Stimulated activated CD8-positive, alpha-beta memory T cell treated with anti-CD3 and anti-CD28 coated beads, Interleukin-7, amount 100 ng/mL, for 24 hours (primary cell): ENCODE data around the gene PLB1.
"Not testable (repeated sequence)": the region's sequence is repeated elsewhere in the genome, so short reads cannot be mapped to it uniquely, and the experiment has no call there.

ENCODE experiments used
- DNase-seq: peaks from one replicate; pipeline ENCODE4 v3.0.0-alpha.2; 2020; ENCODE audit warnings: low read depth

Gene PLB1

GRCh38 chr2:28538134-28538533 lies 42.3 kb downstream of the PLB1 start:
- no peak for DNase-seq

- no peak for DNase-seq
Observed at GRCh38 chr2:28538652-28539051, 42.8 kb downstream of the PLB1 start.

DNA sequence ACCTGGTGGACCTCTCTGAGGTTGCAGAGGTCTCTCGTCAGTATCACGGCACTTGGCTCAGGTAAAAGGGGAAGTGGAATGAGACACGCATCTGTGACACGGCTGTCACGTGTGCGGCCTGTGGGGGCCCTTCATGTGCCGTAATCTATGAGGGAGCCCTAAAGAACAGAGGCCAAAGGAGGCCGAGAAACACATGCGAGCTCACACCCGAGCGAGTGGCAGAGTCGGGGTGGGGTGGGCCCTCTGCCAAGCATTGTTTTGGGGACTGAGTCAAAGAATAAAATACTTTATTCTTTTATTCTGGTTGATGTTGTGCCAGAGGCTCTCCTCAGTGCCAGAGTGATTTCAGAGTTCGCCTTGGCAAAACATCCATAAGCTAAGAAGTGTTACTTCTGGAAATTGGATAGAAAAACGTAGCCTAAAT lies 43.3 kb downstream of the PLB1 start:
- no peak for DNase-seq

DNA sequence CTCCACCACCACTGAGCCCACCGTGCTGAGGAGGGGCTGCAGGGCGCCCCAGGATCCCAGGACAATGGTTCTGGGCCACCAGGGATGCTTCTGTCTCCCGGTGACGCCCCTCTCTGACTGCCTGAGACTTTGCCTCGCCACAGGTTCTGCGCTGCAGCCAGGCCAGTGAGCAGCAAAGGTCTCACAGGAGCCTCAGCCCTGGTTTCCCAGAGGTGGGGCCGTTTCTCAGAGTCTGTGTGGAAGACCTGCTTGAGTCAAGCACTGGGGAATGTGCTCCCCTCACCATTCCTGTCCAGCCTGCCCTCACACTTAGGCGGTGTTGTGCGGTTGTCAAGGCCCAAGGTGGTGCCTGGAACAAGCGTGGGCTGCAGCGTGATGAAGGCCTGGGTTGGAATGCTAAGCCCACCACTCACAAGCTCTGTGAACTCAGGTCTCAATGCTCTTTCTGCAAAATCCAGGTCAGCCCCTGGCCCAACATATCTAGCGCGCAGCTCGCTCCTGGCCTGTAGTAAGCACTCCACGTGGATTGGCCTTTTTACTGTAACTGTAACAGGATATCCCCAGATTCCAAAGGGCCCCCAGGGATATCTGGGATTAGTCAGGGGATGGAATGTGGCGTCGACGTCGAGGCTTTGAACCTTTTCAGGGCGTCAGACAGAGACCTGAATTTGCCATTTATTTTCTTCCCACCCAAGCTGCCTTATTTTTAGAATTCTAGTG lies 47.6 kb downstream of the PLB1 start:
- no peak for DNase-seq

DNA sequence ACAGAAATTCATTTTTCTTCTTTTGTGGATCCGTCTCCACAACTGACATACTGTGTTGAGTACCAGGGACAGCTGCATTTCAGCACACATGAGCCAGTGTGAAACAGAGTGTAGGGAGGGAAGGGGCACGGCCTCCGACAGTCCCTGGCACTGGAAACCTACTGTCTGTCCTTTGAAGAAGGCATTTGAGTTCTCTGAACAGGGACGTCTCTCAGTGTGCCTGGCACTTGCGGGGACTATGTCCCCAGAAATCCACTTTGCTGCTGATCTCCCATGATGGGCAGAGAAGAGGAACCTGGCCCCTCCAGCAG lies 48.1 kb downstream of the PLB1 start:
- DNase-seq, result no peak

DNA sequence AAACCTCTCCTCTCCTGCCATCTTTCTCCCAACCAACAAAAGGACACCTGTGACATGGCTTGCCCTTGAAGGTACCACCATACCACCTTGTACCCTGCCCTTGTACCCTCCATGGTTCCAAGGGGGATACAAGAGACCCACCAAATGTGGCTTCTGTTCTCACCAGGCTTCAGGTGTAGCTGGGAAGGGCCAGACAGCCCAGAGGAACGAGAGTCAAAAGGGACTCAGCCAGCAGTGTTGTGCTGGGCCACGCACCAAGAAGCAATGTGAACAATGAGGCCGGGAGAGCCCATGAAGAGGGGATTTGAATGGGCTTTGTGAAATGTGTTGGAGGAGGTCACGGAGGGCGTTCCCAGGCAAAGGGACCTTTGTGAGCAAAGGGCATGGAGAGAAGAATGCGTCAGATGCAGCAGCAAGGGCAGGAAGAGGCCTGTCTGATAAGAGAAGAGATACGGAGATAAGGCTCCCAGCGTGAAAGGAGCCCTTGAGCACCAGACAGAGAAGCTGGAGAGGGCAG lies 48.6 kb downstream of the PLB1 start:
- DNase-seq, result no peak

DNA sequence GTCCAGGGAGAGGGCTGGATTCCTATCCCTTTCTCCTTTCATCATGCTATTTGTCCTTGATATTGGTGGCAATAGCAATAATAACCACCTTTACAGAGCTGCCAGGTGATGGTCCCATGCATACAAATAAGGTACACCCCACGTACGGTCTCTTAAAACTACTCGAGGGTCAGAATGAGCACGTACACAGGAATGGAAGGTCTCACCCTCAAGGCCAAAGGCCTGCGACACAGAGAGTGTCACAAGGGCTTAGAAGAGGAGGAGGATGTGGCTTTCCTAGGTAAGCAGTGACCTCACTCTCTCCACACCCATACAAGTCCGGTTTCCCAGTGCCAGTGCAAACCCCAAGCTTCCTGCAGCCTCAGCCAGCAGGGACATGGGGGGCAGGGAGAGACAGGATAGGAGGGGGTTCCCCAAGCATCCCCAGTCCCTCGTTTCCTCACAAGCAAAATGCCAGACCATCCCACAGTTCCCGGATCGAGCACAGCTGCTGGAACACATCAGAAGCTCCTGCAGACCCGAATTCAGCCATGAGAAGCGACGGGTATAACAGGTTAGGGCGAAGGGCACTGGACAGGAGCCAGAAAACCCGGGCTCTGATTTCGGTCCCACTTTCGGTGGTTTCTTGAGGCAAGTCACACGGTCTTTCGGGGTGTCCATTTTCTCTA lies 49.2 kb downstream of the PLB1 start:
- no peak for DNase-seq

GRCh38 chr2:28545590-28546200 lies 49.8 kb downstream of the PLB1 start:
- DNase-seq, result no peak

DNA sequence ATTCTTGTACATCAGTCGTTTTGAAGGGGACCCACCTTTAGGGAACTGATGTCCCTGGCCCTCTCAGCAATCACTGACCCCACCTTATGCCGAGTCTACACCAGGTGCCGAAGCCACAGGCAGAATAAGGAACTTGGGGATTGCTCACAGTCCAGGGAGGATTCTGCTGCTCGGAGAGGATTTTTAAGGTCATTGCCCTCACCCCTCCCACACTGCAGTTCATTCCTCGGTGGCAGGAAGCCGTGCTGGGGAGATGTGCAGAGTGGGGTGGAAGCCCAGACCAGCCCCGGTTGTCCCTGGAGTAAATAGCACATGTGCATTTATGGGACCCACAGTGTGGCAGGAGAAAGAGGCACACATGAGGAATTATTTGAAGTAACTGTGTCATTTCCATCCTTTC lies 50.4 kb downstream of the PLB1 start:
- DNase-seq, result no peak

DNA sequence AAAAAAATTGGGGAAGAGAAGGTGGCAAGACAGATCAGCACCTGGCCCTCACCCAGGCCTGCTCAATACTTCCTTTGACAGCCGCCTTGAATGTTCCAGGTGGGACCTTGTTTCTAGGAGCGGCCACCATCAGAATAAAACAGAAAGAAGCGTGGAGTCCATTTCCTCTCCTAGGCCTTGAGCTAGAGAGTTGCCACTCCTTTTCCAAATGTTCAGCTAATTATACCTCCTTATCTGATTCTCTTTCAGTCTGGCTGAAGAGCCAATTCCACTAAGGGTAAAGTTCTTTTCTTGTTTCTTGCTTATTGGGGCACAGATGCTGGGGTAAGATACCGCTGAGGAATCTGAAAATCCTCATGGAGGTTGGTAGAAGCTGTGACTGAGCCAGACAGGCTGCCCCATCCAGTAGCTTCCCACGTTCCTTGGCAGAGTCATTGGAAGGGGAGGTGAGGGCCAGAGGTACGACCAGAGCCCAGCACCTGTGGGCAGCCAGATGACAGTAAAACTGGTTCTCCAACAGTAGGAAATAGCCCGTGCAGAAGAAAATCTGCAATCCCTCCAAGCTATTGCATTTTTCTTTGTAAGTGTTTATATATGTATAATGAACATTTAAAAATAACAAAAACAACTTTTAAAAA lies 51.5 kb downstream of the PLB1 start:
- DNase-seq, result no peak

DNA sequence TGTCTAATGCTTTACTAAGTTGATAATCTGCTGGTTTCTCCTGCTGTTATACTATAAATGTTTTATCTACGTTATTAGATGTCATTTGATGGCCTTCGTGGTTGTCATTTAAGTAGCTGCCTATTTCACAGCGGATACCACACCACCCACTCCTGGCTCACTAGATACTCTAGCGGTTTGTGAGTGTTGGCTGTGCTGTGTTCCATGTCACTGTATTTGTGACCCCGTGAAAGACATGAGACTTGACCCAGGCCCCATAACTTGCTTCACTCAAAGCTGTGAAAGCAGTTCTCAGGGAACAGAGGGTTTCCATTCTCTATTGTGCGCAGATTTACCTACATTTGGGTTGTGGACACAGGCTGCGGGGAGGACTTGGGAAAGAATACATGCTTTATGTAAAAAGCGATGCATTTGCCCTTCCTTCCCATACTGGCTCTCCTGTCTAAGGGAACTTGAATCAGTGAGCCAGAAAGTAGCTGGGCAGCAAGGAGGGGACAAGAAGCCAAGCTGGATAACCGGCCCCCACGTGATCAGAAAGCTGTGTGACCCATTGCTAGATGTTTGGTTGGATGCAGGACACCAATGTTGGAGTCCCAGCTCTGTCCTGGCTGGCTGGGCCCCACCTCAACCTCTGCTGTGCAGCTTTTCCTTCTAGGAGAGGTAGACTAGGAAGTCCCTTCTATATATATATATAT lies 52.2 kb downstream of the PLB1 start:
- DNase-seq, result no peak

DNA sequence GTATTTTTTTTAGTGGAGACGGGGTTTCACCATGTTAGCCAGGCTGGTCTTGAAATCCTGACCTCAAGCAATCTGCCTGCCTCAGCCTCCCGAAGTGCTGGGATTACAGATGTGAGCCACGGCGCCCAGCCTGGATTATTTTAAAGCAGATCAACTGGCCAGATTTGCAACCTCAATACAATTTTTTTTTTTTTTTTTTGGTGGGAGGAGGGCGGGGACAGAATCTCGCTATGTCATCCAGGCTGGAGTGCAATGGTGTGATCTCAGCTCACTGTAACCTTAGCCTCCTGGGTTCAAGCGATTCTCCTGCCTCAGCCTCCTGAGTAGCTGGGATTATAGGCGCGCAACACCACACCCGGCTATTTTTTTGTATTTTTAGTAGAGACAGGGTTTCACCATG lies 54.5 kb downstream of the PLB1 start:
- DNase-seq, result not testable (repeated sequence)

GRCh38 chr2:28552045-28552823 lies 56.4 kb downstream of the PLB1 start:
- DNase-seq, result no peak

DNA sequence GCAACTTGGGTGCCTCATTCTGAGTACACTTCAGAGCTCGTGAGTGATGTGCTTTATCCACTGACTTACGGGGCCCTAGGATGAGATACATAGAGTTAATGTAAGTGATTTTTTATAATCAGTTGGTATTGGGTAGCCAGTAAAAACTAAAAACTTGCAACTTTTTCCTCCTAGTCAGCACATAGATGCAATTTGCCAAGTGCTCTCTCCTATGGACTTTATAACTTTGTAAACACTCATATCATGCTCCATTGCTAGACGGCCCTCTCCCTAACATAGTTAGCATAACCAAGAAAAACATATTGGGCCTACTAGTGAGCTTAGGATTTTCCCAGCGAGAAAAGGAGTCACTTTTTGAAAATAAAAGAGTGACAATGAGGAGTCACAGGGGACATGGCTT lies 60.4 kb downstream of the PLB1 start:
- no peak for DNase-seq

DNA sequence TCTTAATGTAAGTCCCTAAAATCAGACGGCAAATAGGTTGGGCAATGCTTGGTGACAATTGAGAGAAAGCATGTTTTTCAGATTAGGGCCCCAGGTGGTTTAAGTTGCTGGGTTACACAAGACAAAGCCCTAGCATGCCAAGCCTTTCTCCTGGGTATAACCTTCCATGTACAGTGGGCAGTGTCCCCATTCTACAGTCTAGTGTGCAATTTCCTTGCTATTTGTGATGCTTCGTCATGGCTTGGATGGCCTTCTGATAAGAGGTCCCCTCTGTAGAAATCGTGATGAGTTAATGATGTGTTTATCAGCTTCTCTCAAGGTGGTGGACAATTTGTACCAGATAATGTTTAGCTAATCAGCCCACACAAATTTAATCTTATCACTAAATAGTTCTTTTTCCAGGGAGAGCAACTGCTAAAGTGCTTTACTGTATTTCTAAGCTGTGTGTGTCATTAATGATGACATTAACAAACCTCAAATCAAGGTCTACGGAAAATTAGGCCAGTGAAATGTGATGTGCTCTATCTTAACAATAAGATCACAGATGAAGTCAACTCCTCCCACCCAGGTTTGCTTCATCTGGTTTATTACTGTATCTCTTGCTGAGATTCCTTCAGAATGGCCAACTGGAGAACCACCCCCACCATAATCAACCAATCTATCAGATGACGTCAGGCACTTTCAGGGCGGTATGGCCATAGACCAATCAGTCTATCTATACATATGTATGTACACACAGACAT lies 61.7 kb downstream of the PLB1 start:
- DNase-seq, result no peak

DNA sequence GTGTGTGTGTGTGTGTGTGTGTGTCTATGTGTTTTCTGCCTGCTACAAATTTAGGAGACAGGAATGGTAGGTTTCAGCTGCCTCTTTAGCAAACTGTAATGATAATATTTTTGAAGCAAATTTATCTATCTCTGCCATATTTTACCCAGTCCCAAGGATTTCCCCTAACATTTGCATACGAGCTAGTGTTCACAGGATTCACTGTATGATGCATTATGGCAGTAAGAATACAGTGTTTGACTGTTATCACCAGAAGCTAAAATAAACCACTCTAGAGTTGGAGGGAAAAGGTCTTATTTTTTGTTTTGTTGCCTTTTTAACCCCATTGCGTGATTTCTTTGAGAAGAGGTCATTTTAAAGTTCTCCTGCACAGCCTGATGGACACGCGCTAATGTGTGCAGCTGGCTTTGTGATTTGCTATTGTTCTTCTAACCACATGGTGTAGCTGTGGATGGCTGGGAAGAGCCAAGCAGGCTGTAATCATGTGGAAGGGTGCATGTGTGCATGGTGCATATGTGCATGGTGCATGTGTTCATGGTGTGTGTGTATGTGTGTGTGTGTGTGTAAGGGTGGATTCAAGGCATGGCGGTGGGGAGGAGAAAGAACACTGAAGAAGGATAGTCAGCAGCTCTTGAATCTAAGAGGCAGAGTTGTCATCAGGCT lies 62.4 kb downstream of the PLB1 start:
- DNase-seq, result no peak

- no peak for DNase-seq
Observed at GRCh38 chr2:28558918-28559317, 63.1 kb downstream of the PLB1 start.

DNA sequence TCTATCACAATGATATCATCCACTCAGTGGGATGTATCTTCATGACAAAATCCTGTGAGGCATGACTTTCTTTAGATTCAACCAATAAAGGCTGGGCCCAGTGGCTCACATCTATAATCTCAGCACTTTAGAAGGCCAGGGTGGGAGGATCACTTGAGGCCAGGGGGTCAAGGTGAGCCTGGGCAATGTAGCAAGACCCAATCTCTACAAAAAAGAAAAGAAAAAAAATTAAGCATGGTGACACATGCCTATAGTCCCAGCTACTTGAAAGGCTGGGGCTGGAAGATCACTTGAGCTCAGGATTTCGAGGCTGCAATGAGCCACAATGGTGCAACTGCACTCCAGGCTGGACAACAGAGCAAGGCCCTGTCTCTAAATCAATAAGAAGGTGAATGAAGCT lies 68.0 kb downstream of the PLB1 start:
- DNase-seq, result no peak

- no peak for DNase-seq
Observed at GRCh38 chr2:28564346-28564745, 68.5 kb downstream of the PLB1 start.

DNA sequence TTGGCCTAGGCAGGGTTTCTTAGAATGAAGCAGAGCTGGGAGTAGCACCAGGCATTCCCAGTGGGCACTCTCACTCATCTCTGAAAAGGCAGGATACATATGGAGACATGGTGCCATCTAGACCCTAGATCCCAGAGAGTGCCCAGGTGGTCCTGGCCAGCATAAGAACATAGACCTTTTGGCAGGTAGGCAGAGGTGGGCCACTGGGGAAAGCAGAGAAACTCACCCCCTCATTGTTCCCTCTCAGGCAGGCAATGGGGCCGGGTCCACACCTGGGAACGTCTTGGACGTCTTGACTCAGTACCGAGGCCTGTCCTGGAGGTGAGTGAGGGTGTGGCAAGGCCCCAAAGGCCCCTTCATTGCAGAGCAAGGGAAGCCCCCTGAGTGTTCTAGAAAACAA lies 69.2 kb downstream of the PLB1 start:
- DNase-seq, result no peak
